Left ventricle myocardium inferior (tissue), 1 donor: ENCODE results near the gene OSBPL8. TPM values are rescaled to one million over a fixed set of nuclear protein-coding genes. Genes with fewer than 3 reads are reported as not detected.
A peak's percentile ranks its signal among the peaks of the same experiment; 100 is the strongest.
"Not testable (repeated sequence)": the region's sequence is repeated elsewhere in the genome, so short reads cannot be mapped to it uniquely, and the experiment has no call there.

ENCODE experiments used
- DNase-seq: peaks from one replicate; pipeline ENCODE4 v3.0.0-alpha.2; 2020
- H3K27ac ChIP-seq: fragments of 200-600 bp; replicated peaks from 2 replicates; pipeline ENCODE4 v1.8.0; 2021
- H3K27me3 ChIP-seq: fragments of 200-600 bp; 2 replicates; pipeline ENCODE4 v1.8.0; 2021; ENCODE audit warnings: low read depth
- H3K36me3 ChIP-seq: fragments of 200-600 bp; 2 replicates; pipeline ENCODE4 v1.8.0; 2021
- H3K4me1 ChIP-seq: fragments of 200-600 bp; 2 replicates; pipeline ENCODE4 v1.8.0; 2021
- H3K4me3 ChIP-seq: fragments of 200-600 bp; 2 replicates; pipeline ENCODE4 v1.8.0; 2021; ENCODE audit warnings: mild to moderate bottlenecking, moderate library complexity
- H3K9me3 ChIP-seq: fragments of 200-600 bp; replicated peaks from 2 replicates; pipeline ENCODE4 v1.8.0; 2021
- intact Hi-C: fragments of 100-400 bp; cut with micrococcal nuclease; formaldehyde crosslinking; loops from one replicate; pipeline ENCODE4 v1.11.0; 2022
- total RNA-seq: library from RNA; stranded (reverse); fragmentation: NEBNext Ultra II Directional; extraction: Animal tissue kit (Norgen Biotek cat#: 25700); gene quantifications from one replicate; pipeline ENCODE4 v1.2.1, GENCODE V29; 2021
- TF ChIP-seq, protein P1 (sequence below): fragments of 200-600 bp; IDR thresholded peaks from 2 replicates; pipeline ENCODE4 v1.8.0; 2021; ENCODE audit warnings: antibody characterized with exemption, mild to moderate bottlenecking, borderline replicate concordance
- donor health status: DM: no; HTN: yes; CAD: no; lungs with severe emphysema.

OSBPL8 gene
- total RNA-seq, 1 donor from 2014 or later = 28.9 TPM

DNA sequence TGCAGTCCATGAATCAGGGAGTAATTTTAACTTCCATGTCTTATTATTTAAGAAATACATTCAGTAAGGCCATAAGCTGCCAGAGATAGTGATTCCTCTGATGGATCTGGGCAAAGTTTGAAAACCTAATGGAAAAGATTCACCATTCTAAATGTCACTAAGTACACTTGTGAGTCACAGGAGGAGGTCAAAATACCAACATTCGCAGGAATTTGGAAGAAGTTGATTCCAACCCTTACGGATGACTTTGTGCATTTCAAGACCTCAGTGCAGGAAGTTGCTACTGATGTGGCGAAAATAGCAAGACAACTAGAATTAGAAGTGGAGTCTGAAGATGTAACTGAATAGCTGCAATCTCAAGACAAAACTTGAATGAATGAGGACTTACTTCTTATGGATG lies 69.8 kb downstream of the OSBPL8 start:
- intact Hi-C loops = no loop called here
- Histone ChIP-seq H3K27ac (no peak overlapping the region), H3K36me3 (no peaks in the 10 kb centered on the region), H3K27me3 (no peaks in the 10 kb centered on the region), H3K4me3 (no peak overlapping the region), H3K9me3 (peaks cover 35% of the 10 kb centered on the region), H3K4me1 (peaks cover 3% of the 10 kb centered on the region)
- TF ChIP-seq, protein P1, sequence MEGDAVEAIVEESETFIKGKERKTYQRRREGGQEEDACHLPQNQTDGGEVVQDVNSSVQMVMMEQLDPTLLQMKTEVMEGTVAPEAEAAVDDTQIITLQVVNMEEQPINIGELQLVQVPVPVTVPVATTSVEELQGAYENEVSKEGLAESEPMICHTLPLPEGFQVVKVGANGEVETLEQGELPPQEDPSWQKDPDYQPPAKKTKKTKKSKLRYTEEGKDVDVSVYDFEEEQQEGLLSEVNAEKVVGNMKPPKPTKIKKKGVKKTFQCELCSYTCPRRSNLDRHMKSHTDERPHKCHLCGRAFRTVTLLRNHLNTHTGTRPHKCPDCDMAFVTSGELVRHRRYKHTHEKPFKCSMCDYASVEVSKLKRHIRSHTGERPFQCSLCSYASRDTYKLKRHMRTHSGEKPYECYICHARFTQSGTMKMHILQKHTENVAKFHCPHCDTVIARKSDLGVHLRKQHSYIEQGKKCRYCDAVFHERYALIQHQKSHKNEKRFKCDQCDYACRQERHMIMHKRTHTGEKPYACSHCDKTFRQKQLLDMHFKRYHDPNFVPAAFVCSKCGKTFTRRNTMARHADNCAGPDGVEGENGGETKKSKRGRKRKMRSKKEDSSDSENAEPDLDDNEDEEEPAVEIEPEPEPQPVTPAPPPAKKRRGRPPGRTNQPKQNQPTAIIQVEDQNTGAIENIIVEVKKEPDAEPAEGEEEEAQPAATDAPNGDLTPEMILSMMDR = no peak
- DNase-seq = no peak

DNA sequence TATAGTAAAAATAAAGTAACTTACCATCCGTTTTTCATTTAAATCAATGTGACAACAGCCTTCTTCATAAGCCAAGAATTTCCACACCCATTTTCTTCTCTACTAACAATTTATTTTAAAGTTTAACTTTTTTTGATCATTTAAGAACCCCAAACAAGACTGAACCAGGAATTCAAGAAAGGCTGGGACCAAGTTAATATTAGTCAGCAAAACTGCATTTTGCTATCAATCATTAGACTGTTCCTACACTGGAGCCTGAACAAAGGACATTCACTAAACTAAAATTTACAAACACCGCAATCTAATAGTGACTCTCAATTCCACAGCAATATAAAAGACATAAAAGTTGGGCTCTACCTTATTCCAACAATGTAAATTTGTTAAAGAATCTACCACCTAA lies 73.6 kb downstream of the OSBPL8 start:
- Histone ChIP-seq H3K27ac (no peak overlapping the region), H3K27me3 (no peaks in the 10 kb centered on the region), H3K4me1 (peaks cover 3% of the 10 kb centered on the region), H3K4me3 (no peak overlapping the region), H3K36me3 (no peaks in the 10 kb centered on the region), H3K9me3 (peaks cover 7% of the 10 kb centered on the region)
- no peak for DNase-seq
- TF ChIP-seq, protein P1 = no peak
- intact Hi-C loops = no loop called here

DNA sequence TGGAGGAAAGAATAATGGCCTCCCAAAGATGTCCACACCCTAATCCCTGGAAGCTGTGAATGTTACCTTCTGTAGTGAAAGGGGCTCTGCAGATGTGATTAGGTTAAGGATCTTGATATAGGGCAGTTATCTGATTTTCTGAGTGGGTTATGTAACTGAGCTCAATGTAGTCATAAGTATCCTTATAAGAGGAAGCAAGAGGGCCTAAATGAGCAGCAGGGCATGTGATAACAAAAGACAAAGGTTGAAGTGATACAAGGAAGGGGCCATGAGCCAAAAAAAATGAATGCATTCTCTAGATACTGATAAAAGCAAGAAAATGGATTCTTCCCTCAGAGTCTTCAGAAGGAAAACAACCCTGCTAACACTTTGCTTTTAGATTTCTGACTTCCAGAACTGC lies 78.8 kb downstream of the OSBPL8 start:
- Histone ChIP-seq H3K4me1 (peaks cover 5% of the 10 kb centered on the region), H3K4me3 (no peak overlapping the region), H3K9me3 (no peaks in the 10 kb centered on the region), H3K36me3 (no peaks in the 10 kb centered on the region), H3K27ac (no peak overlapping the region), H3K27me3 (no peaks in the 10 kb centered on the region)
- no peak for DNase-seq
- TF ChIP-seq, protein P1 = no peak
- intact Hi-C loops = no loop called here

DNA sequence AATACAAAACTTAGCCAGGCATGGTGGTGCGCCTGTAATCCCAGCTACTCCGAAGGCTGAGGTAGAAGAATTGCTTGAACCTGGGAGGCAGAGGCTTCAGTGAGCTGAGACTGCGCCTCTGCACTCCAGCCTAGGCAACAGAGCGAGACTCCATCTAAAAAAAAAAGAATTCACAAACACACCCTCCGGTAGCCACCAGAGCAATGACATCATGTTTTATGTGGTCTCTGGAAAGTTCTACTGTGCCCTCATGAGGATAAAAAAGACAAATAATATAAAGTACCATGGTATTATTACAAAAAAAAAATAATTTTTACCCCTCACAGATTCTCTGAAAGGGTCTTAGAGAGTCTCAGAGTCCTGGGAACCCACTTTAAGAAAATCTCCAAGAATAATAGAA lies 81.5 kb downstream of the OSBPL8 start:
- no peaks in the 10 kb centered on the region for H3K9me3 ChIP-seq
- H3K27ac ChIP-seq = no peak overlapping the region
- H3K27me3 ChIP-seq = no peaks in the 10 kb centered on the region
- H3K4me1 ChIP-seq = peaks cover 17% of the 10 kb centered on the region
- no peak overlapping the region for H3K4me3 ChIP-seq
- no peak for DNase-seq
- no peaks in the 10 kb centered on the region for H3K36me3 ChIP-seq
- intact Hi-C loops = no loop called here
- TF ChIP-seq, protein P1 = no peak

DNA sequence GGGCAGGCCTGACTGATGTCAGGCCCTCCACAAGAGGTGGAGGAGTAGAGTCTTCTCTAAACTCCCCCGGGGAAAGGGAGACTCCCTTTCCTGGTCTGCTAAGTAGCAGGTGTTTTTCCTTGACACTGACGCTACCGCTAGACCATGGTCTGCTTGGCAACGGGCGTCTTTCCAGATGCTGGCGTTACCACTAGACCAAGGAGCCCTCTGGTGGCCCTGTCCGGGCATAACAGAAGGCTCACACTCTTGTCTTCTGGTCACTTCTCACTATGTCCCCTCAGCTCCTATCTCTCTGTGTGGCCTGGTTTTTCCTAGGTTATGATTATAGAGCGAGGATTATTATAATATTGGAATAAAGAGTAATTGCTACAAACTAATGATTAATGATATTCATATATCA lies 86.7 kb downstream of the OSBPL8 start:
- TF ChIP-seq, protein P1 = peak; percentile 19
- intact Hi-C loops = not testable (repeated sequence)

DNA sequence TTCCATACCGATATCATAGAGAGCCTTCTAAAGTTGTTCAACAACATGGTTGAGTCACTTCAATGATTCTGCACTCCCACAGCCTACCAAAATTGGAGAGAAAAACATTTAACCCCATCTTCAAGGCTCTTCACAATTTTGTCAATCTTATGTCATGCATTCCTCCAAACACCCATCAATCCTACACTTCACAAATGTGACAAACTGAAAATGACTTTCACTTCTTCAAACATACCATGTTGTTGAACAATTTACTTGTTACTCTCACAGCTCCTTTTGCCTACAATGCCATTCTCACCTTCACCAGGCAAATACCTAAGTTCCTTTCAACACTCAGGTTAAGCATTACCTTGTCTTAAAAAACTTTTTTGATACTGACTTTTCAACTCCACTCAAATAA lies 88.0 kb downstream of the OSBPL8 start:
- H3K27me3 ChIP-seq = no peaks in the 10 kb centered on the region
- H3K4me1 ChIP-seq = peaks cover 55% of the 10 kb centered on the region
- intact Hi-C loops = no loop called here
- peak overlapping the region; percentile 84 for H3K27ac ChIP-seq
- TF ChIP-seq, protein P1 = no peak
- no peaks in the 10 kb centered on the region for H3K36me3 ChIP-seq
- H3K4me3 ChIP-seq = no peak overlapping the region
- DNase-seq = no peak
- no peaks in the 10 kb centered on the region for H3K9me3 ChIP-seq

More for the DNA sequence above, 86.7 kb downstream of the OSBPL8 start:
- not testable (repeated sequence) for H3K36me3 ChIP-seq, H3K27ac ChIP-seq, H3K27me3 ChIP-seq, H3K9me3 ChIP-seq, DNase-seq, H3K4me3 ChIP-seq
- peaks cover 49% of the 10 kb centered on the region for H3K4me1 ChIP-seq
